IMR-90 (cell line): ENCODE data around the gene SH2D1B. TPM values are rescaled to one million over a fixed set of nuclear protein-coding genes. Genes with fewer than 3 reads are reported as not detected.

Experiments used
- ATAC-seq: fragments of 200-7000 bp; cut with Tn5 transposase; 2 replicates; pipeline ENCODE4 v1.9.1; 2020; ENCODE audit warnings: low read depth, mild to moderate bottlenecking, moderate library complexity
- BruUV-seq: library from RNA; stranded (reverse); fragments of 400-500 nt; replicated peaks from 2 replicates; lab custom pipeline; 2021; lab: Mats Ljungman, UMichigan
- CTCF ChIA-PET: fragments of 300-600 bp; formaldehyde crosslinking; extraction: SDS; loops from one replicate; lab custom pipeline; 2021; ENCODE audit warnings: antibody characterized with exemption; lab: Yijun Ruan, JAX
- POLR2A ChIA-PET: fragments of 300-600 bp; sonication (Branson Sonifier 250); formaldehyde crosslinking; loops from one replicate; lab custom pipeline; 2022; ENCODE audit warnings: antibody characterized with exemption; ENCODE audit not compliant: unreplicated experiment; lab: Charles Lee
- DNase-seq: peaks from one replicate; pipeline ENCODE4 v3.0.0; 2013
- H2AFZ ChIP-seq: replicated peaks from 2 replicates; pipeline ENCODE3; 2013; ENCODE audit warnings: low read length, mild to moderate bottlenecking; ENCODE audit not compliant: poor library complexity
- H2AK5ac ChIP-seq: 2 replicates; pipeline ENCODE4 v1.6.1; 2013; ENCODE audit warnings: low read depth, low read length, inconsistent platforms
- H2AK9ac ChIP-seq: replicated peaks from 2 replicates; pipeline ENCODE3; 2013; ENCODE audit warnings: mild to moderate bottlenecking, low read depth, low read length, moderate library complexity; ENCODE audit not compliant: poor library complexity
- H2BK120ac ChIP-seq: 2 replicates; pipeline ENCODE4 v1.6.1; 2013; ENCODE audit warnings: low read depth, low read length, inconsistent platforms
- H2BK15ac ChIP-seq: 3 replicates; pipeline ENCODE4 v1.6.1; 2013; ENCODE audit warnings: low read depth, low read length, inconsistent platforms
- H2BK20ac ChIP-seq: 2 replicates; pipeline ENCODE4 v1.6.1; 2013; ENCODE audit warnings: low read depth, mild to moderate bottlenecking, inconsistent platforms, low read length, moderate library complexity
- H2BK5ac ChIP-seq: 2 replicates; pipeline ENCODE4 v1.6.1; 2013; ENCODE audit warnings: mild to moderate bottlenecking, low read depth, low read length, inconsistent platforms; ENCODE audit not compliant: poor library complexity, severe bottlenecking
- H3K14ac ChIP-seq: replicated peaks from 2 replicates; pipeline ENCODE4 v1.6.1; 2013; ENCODE audit warnings: low read depth, low read length, inconsistent platforms
- H3K18ac ChIP-seq: 2 replicates; pipeline ENCODE4 v1.6.1; 2013; ENCODE audit warnings: low read depth, low read length, control low read depth
- H3K23ac ChIP-seq: 2 replicates; pipeline ENCODE4 v1.6.1; 2013; ENCODE audit warnings: low read depth, low read length, inconsistent platforms
- H3K27ac ChIP-seq: 2 replicates; pipeline ENCODE4 v1.5.1; 2013; ENCODE audit warnings: mild to moderate bottlenecking, control low read depth, low read length; ENCODE audit not compliant: insufficient read depth
- H3K27me3 ChIP-seq: 2 replicates; pipeline ENCODE4 v1.6.1; 2013; ENCODE audit warnings: low read length; ENCODE audit not compliant: control insufficient read depth, insufficient read depth
- H3K36me3 ChIP-seq: 2 replicates; pipeline ENCODE4 v1.6.1; 2013; ENCODE audit warnings: low read length, mixed read lengths; ENCODE audit not compliant: control insufficient read depth, insufficient read depth
- H3K4ac ChIP-seq: 2 replicates; pipeline ENCODE4 v1.6.1; 2013; ENCODE audit warnings: low read depth, low read length, inconsistent platforms
- H3K4me1 ChIP-seq: 2 replicates; pipeline ENCODE4 v1.6.1; 2013; ENCODE audit warnings: low read length, mixed read lengths; ENCODE audit not compliant: control insufficient read depth, insufficient read depth
- H3K4me2 ChIP-seq: 2 replicates; pipeline ENCODE4 v1.6.1; 2013; ENCODE audit warnings: low read depth, mild to moderate bottlenecking, control low read depth, low read length, moderate library complexity
- H3K4me3 ChIP-seq: 2 replicates; pipeline ENCODE4 v1.5.1; 2013; ENCODE audit warnings: low read depth, mild to moderate bottlenecking, control low read depth, low read length, moderate library complexity; ENCODE audit not compliant: insufficient read depth
- H3K56ac ChIP-seq: 2 replicates; pipeline ENCODE4 v1.6.1; 2013; ENCODE audit warnings: low read length, inconsistent platforms; ENCODE audit not compliant: insufficient read depth; ENCODE audit errors: extremely low read depth
- H3K79me1 ChIP-seq, 2 experiments: 2 replicates each; pipeline ENCODE4 v1.6.1; 2013; ENCODE audit warnings: low read length in 2 of 2, inconsistent platforms in 1 of 2, low read depth in 1 of 2
- H3K9ac ChIP-seq: 2 replicates; pipeline ENCODE4 v1.6.1; 2013; ENCODE audit warnings: low read depth, low read length, control low read depth
- H3K9me1 ChIP-seq: 2 replicates; pipeline ENCODE4 v1.6.1; 2013; ENCODE audit warnings: low read length, inconsistent platforms; ENCODE audit not compliant: insufficient read depth
- H3K9me3 ChIP-seq: 2 replicates; pipeline ENCODE4 v1.6.1; 2013; ENCODE audit warnings: low read length; ENCODE audit not compliant: control insufficient read depth, insufficient read depth
- H4K20me1 ChIP-seq: 2 replicates; pipeline ENCODE4 v1.6.1; 2013; ENCODE audit warnings: low read length, inconsistent platforms; ENCODE audit not compliant: insufficient read depth
- H4K5ac ChIP-seq: 2 replicates; pipeline ENCODE4 v1.6.1; 2013; ENCODE audit warnings: mild to moderate bottlenecking, low read depth, low read length, control low read depth
- H4K8ac ChIP-seq, 2 experiments: 2 replicates each; pipeline ENCODE4 v1.6.1; 2013; ENCODE audit warnings: low read depth in 2 of 2, low read length in 2 of 2, control low read depth in 1 of 2, inconsistent platforms in 1 of 2
- H4K91ac ChIP-seq: 2 replicates; pipeline ENCODE4 v1.6.1; 2013; ENCODE audit warnings: low read depth, low read length, inconsistent platforms; ENCODE audit not compliant: insufficient read depth
- BHLHE40 ChIP-seq: fragments of 150-350 bp; IDR thresholded peaks from 2 replicates; pipeline ENCODE4 v1.6.1; 2016; ENCODE audit warnings: mild to moderate bottlenecking, low read depth, low read length
- CEBPB ChIP-seq: IDR thresholded peaks from 2 replicates; pipeline ENCODE4 v1.6.1; 2012; ENCODE audit warnings: low read depth, low read length, improper control_type of control experiment
- CHD1 ChIP-seq: IDR thresholded peaks from 2 replicates; pipeline ENCODE4 v1.6.1; 2012; ENCODE audit warnings: low read depth, low read length, improper control_type of control experiment
- CTCF ChIP-seq: conservative IDR thresholded peaks from 2 replicates; pipeline ENCODE4 v1.5.1; 2012; ENCODE audit warnings: mild to moderate bottlenecking, low read depth, low read length, improper control_type of control experiment
- RFX5 ChIP-seq: IDR thresholded peaks from 2 replicates; pipeline ENCODE4 v1.8.0; 2012; ENCODE audit warnings: low read depth, mild to moderate bottlenecking, low read length, moderate library complexity
- WGBS, 2 experiments: methylation state at CpG; one replicate each; pipeline versions ENCODE4 v1.1.5 to v1.1.7; 2013; ENCODE audit warnings: missing lambda C conversion rate in 2 of 2; ENCODE audit not compliant: insufficient read length in 1 of 2; ENCODE audit errors: extremely low coverage in 2 of 2; 5-methylcytosine and 5-hydroxymethylcytosine counted together
- dilution Hi-C: fragments of 300-500 bp; cut with HindIII; formaldehyde crosslinking; loops from one replicate; pipeline ENCODE4 v1.14.3; 2018; ENCODE audit warnings: low sequenced_read_pairs; ENCODE audit not compliant: unreplicated experiment
- in situ Hi-C: fragments of 300-500 bp; cut with MboI; formaldehyde crosslinking; loops from 3 replicates; pipeline ENCODE4 v1.14.3; 2019; ENCODE audit warnings: low sequenced_read_pairs, inconsistent platforms, mixed read lengths
- intact Hi-C: fragments of 100-400 bp; cut with micrococcal nuclease; formaldehyde crosslinking; loops from 2 replicates; pipeline ENCODE4 v1.10.0; 2022
- polyA plus RNA-seq, 3 experiments: library from polyadenylated mRNA; depleted of rRNA; stranded (reverse); fragments of >200 nt; gene quantifications; 2 replicates each; pipeline ENCODE4 v1.2.3, GENCODE V29; 2012; ENCODE audit warnings: low replicate concordance in 1 of 3
- total RNA-seq: library from RNA; depleted of rRNA; stranded (reverse); fragments of >200 nt; gene quantifications from 2 replicates; pipeline ENCODE4 v1.2.3, GENCODE V29; 2012

SH2D1B gene
- total and polyA plus RNA-seq, 2 of the 4 experiments (the other 2 are of a cell fraction) = 0.03 to 0.18 TPM

- ChIA-PET CTCF (no interaction called here), POLR2A (no interaction called here)
- Histone ChIP-seq H4K20me1 (no peaks in the 10 kb centered on the region), H3K9ac (no peak overlapping the region), H3K36me3 (no peaks in the 10 kb centered on the region), H3K27ac (no peak overlapping the region), H2BK120ac (no peak overlapping the region), H4K91ac (no peak overlapping the region), H3K79me1 (no peaks in the 10 kb centered on the region), H3K14ac (no peak overlapping the region), H3K18ac (no peak overlapping the region), H3K9me3 (no peaks in the 10 kb centered on the region), H3K23ac (no peak overlapping the region), H3K9me1 (no peaks in the 10 kb centered on the region), H2BK20ac (no peak overlapping the region), H3K56ac (no peak overlapping the region), H2AK5ac (no peak overlapping the region), H3K4me2 (no peak overlapping the region), H3K4me3 (no peak overlapping the region), H4K8ac (no peak overlapping the region), H4K5ac (no peak overlapping the region), H2AFZ (no peak overlapping the region), H2BK15ac (no peak overlapping the region), H2AK9ac (no peak overlapping the region), H3K4me1 (no peaks in the 10 kb centered on the region; the same call in 1 of the 2 replicates), H3K4ac (no peak overlapping the region), H2BK5ac (no peak overlapping the region), H3K27me3 (no peaks in the 10 kb centered on the region)
- dilution Hi-C loops (no loop called here), in situ Hi-C loops (no loop called here), intact Hi-C loops (no loop called here)
- TF ChIP-seq CEBPB = no peak
- TF ChIP-seq CTCF = no peak
- no peak for TF ChIP-seq RFX5
- TF ChIP-seq BHLHE40 = no peak
- TF ChIP-seq CHD1 = no peak
- no TSS peak for BruUV-seq
- no CpG with 5 or more reads among the region's 2 CpGs for WGBS, 2 experiments
- ATAC-seq = no peak
- DNase-seq = no peak
Observed at GRCh38 chr1:162406811-162407210, 5.1 kb downstream of the SH2D1B start.
